Neural cell (in vitro differentiated cells): ENCODE measurements around the gene OXLD1.

Experiments used
- EP300 ChIP-seq: fragments of 450-650 bp; conservative IDR thresholded peaks from 2 replicates; pipeline ENCODE4 v1.6.1; 2014; ENCODE audit warnings: antibody characterized with exemption, mild to moderate bottlenecking, moderate library complexity; ENCODE audit not compliant: poor library complexity, severe bottlenecking
- POLR2AphosphoS5 ChIP-seq: IDR thresholded peaks from 2 replicates; pipeline ENCODE4 v1.6.1; 2012
- TF ChIP-seq, protein P1 (sequence below): fragments of 450-650 bp; IDR thresholded peaks from 2 replicates; pipeline ENCODE4 v1.5.1; 2014; ENCODE audit warnings: antibody characterized with exemption, mild to moderate bottlenecking, moderate library complexity; ENCODE audit not compliant: poor library complexity, severe bottlenecking
- TF ChIP-seq, protein P2 (sequence below): IDR thresholded peaks from 2 replicates; pipeline ENCODE4 v1.6.1; 2012; ENCODE audit warnings: borderline replicate concordance

DNA sequence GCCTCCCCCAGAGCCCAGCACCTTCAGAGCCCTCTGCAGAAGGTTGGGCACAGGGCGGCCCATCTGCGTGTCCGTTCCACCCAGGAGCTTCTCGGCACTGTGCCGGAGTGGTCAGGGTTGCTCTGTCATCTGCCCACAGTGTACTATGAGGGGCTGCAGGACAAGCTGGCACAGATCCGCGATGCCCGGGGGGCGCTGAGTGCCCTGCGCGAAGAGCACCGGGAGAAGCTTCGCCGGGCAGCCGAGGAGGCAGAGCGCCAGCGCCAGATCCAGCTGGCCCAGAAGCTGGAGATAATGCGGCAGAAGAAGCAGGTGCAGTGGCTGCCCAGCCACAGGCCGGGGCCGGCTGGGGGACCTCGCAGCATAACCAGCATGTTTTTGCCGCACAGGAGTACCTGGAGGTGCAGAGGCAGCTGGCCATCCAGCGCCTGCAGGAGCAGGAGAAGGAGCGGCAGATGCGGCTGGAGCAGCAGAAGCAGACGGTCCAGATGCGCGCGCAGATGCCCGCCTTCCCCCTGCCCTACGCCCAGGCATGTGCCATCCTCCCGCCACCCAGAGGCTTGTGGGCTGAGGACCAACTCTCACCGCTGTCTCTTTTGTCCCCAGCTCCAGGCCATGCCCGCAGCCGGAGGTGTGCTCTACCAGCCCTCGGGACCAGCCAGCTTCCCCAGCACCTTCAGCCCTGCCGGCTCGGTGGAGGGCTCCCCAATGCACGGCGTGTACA, 30.0 kb upstream of the OXLD1 start:
- TF ChIP-seq, protein P1, sequence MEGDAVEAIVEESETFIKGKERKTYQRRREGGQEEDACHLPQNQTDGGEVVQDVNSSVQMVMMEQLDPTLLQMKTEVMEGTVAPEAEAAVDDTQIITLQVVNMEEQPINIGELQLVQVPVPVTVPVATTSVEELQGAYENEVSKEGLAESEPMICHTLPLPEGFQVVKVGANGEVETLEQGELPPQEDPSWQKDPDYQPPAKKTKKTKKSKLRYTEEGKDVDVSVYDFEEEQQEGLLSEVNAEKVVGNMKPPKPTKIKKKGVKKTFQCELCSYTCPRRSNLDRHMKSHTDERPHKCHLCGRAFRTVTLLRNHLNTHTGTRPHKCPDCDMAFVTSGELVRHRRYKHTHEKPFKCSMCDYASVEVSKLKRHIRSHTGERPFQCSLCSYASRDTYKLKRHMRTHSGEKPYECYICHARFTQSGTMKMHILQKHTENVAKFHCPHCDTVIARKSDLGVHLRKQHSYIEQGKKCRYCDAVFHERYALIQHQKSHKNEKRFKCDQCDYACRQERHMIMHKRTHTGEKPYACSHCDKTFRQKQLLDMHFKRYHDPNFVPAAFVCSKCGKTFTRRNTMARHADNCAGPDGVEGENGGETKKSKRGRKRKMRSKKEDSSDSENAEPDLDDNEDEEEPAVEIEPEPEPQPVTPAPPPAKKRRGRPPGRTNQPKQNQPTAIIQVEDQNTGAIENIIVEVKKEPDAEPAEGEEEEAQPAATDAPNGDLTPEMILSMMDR = no peak
- TF ChIP-seq EP300 = no peak
- TF ChIP-seq, protein P2, sequence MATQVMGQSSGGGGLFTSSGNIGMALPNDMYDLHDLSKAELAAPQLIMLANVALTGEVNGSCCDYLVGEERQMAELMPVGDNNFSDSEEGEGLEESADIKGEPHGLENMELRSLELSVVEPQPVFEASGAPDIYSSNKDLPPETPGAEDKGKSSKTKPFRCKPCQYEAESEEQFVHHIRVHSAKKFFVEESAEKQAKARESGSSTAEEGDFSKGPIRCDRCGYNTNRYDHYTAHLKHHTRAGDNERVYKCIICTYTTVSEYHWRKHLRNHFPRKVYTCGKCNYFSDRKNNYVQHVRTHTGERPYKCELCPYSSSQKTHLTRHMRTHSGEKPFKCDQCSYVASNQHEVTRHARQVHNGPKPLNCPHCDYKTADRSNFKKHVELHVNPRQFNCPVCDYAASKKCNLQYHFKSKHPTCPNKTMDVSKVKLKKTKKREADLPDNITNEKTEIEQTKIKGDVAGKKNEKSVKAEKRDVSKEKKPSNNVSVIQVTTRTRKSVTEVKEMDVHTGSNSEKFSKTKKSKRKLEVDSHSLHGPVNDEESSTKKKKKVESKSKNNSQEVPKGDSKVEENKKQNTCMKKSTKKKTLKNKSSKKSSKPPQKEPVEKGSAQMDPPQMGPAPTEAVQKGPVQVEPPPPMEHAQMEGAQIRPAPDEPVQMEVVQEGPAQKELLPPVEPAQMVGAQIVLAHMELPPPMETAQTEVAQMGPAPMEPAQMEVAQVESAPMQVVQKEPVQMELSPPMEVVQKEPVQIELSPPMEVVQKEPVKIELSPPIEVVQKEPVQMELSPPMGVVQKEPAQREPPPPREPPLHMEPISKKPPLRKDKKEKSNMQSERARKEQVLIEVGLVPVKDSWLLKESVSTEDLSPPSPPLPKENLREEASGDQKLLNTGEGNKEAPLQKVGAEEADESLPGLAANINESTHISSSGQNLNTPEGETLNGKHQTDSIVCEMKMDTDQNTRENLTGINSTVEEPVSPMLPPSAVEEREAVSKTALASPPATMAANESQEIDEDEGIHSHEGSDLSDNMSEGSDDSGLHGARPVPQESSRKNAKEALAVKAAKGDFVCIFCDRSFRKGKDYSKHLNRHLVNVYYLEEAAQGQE = no peak
- TF ChIP-seq POLR2AphosphoS5 = no peak
